Liver (tissue), 3 donors: ENCODE data around the gene CUZD1.

Experiments used
- CTCF ChIP-seq: fragments of 150-350 bp; IDR thresholded peaks from 2 replicates; pipeline ENCODE4 v1.5.1; 2017; ENCODE audit warnings: improper control_type of control experiment, low read depth, low read length; ENCODE audit not compliant: missing input control
- GABPA ChIP-seq, 2 donors: IDR thresholded peaks in 1 of 2; conservative IDR thresholded peaks in 1 of 2; 2 replicates each; pipeline ENCODE4 v1.6.1; 2016; ENCODE audit warnings: antibody characterized with exemption in 2 of 2, mild to moderate bottlenecking in 1 of 2, moderate library complexity in 1 of 2
- YY1 ChIP-seq: IDR thresholded peaks from 2 replicates; pipeline ENCODE4 v1.6.1; 2016; ENCODE audit warnings: antibody characterized with exemption, mild to moderate bottlenecking
- ZBTB33 ChIP-seq: IDR thresholded peaks from 2 replicates; pipeline ENCODE4 v1.6.1; 2016; ENCODE audit warnings: antibody characterized with exemption
- donor health status: healthy.
- donor health status: healthy.

- TF ChIP-seq CTCF (no peak), ZBTB33 (no peak), YY1 (no peak), GABPA (IDR thresholded peaks at IDR 0.05 in 1 of 2, conservative IDR thresholded peaks at IDR 0.05 in 1 of 2) (no peak)
Observed at GRCh38 chr10:122884166-122884565, 38.5 kb upstream of the CUZD1 start.
